A549 (cell line): ENCODE data around the gene CIB4. TPM values are rescaled to one million over a fixed set of nuclear protein-coding genes. Genes with fewer than 3 reads are reported as not detected.

Experiments
- ATAC-seq, 2 experiments: fragments of 200-7000 bp in 1 of 2; fragments of >200 bp in 1 of 2; cut with Nextera tagmentation in 1 of 2; cut with Tn5 transposase in 1 of 2; 3 replicates each; pipeline versions ENCODE4 v1.8.0 to v1.9.1; 2018 to 2020; ENCODE audit warnings: mild to moderate bottlenecking in 1 of 2, moderate library complexity in 1 of 2
- CTCF ChIA-PET: fragments of 300-600 bp; sonication (Branson Sonifier 250); formaldehyde crosslinking; extraction: SDS; loops from one replicate; lab custom pipeline; 2021; ENCODE audit warnings: antibody characterized with exemption, inconsistent platforms; lab: Yijun Ruan, JAX
- POLR2A ChIA-PET: fragments of 350-600 bp; formaldehyde crosslinking; extraction: SDS; loops from one replicate; lab custom pipeline; 2021; ENCODE audit warnings: antibody characterized with exemption, inconsistent platforms; lab: Yijun Ruan, JAX
- DNase-seq, 2 experiments: peaks; one replicate each; pipeline versions ENCODE4 v3.0.0 to v3.0.0-alpha.2; 2011 to 2016; ENCODE audit warnings: low read depth in 1 of 2, low spot score in 1 of 2
- FAIRE-seq: peaks from 2 replicates; lab custom pipeline; 2011; peaks lifted over from hg19 to GRCh38; lab: Jason Lieb, UNC
- H3K27ac ChIP-seq, 2 experiments: fragments of >200 bp; sonication (Bioruptor Twin); formaldehyde crosslinking; 3 replicates each; pipeline ENCODE4 v1.5.1; 2016 to 2017
- H3K4me1 ChIP-seq: fragments of >200 bp; sonication (Bioruptor Twin); formaldehyde crosslinking; 3 replicates; pipeline ENCODE4 v1.6.1; 2016
- H3K4me2 ChIP-seq: fragments of >200 bp; sonication (Bioruptor Twin); formaldehyde crosslinking; 3 replicates; pipeline ENCODE4 v1.6.1; 2016
- H3K4me3 ChIP-seq: fragments of >200 bp; sonication (Bioruptor Twin); formaldehyde crosslinking; 3 replicates; pipeline ENCODE4 v1.5.1; 2016
- H3K9me3 ChIP-seq: fragments of >200 bp; sonication (Bioruptor Twin); formaldehyde crosslinking; 3 replicates; pipeline ENCODE4 v1.6.1; 2016
- ATOH8 ChIP-seq: fragments of 250-450 bp; sonication (Bioruptor Pico); IDR thresholded peaks from 2 replicates; pipeline ENCODE4 v1.5.0; 2020; ENCODE audit warnings: low read depth, mild to moderate bottlenecking, moderate library complexity
- BCL3 ChIP-seq: fragments of >200 bp; sonication (Bioruptor Twin); formaldehyde crosslinking; IDR thresholded peaks from 3 replicates; pipeline ENCODE4 v1.6.1; 2016
- FOSL2 ChIP-seq, 2 experiments: fragments of 450-650 bp in 1 of 2; fragments of >200 bp in 1 of 2; sonication (Bioruptor Twin) in 1 of 2; formaldehyde crosslinking; IDR thresholded peaks; 2 replicates each; pipeline versions ENCODE4 v1.5.0 to v1.6.1; 2016 to 2020; ENCODE audit warnings: mild to moderate bottlenecking in 1 of 2, moderate library complexity in 1 of 2
- FOXS1 ChIP-seq: fragments of 250-450 bp; sonication (Bioruptor Pico); IDR thresholded peaks from 2 replicates; pipeline ENCODE4 v1.5.0; 2020; ENCODE audit warnings: mild to moderate bottlenecking, moderate library complexity
- HDAC2 ChIP-seq: fragments of 200-600 bp; sonication (generic); IDR thresholded peaks from 2 replicates; pipeline ENCODE4 v1.6.1; 2016
- MAFK ChIP-seq: fragments of 450-650 bp; IDR thresholded peaks from 2 replicates; pipeline ENCODE4 v1.6.1; 2014; ENCODE audit not compliant: partially characterized antibody
- PBX3 ChIP-seq: IDR thresholded peaks from 2 replicates; pipeline ENCODE4 v1.6.1; 2012
- POLR2A ChIP-seq: IDR thresholded peaks from 2 replicates; pipeline ENCODE4 v1.6.1; 2012; ENCODE audit warnings: mild to moderate bottlenecking, low read length
- RCOR1 ChIP-seq: fragments of 150-350 bp; IDR thresholded peaks from 2 replicates; pipeline ENCODE4 v1.6.1; 2014; ENCODE audit warnings: antibody characterized with exemption, low read length, low read depth
- RNF2 ChIP-seq: fragments of 200-600 bp; sonication (generic); IDR thresholded peaks from 2 replicates; pipeline ENCODE4 v1.6.1; 2016; ENCODE audit warnings: low read depth, mild to moderate bottlenecking, antibody characterized with exemption, moderate library complexity, borderline replicate concordance
- SREBF2 ChIP-seq: fragments of 450-650 bp; IDR thresholded peaks from 2 replicates; pipeline ENCODE4 v1.6.1; 2014; ENCODE audit warnings: mild to moderate bottlenecking, moderate library complexity
- WGBS: methylation state at CpG from one replicate; pipeline ENCODE4 v1.1.6; 2017; ENCODE audit errors: missing lambda C conversion rate; 5-methylcytosine and 5-hydroxymethylcytosine counted together
- polyA plus RNA-seq, 4 experiments: library from polyadenylated mRNA; depleted of rRNA in 3 of 4; stranded (reverse); fragments of >200 nt; fragmentation: RNase III in 1 of 4; extraction: RNeasy Plus Mini Kit Qiagen cat#74134 plus additional on column Dnase treatment in 1 of 4; gene quantifications; 2 replicates in 3 of 4; 3 replicates in 1 of 4; pipeline ENCODE4 v1.2.3, GENCODE V29; 2011 to 2017

Gene CIB4
- polyA plus RNA-seq, 2 of the 4 experiments (the other 2 are of a cell fraction) = 0.30 to 1.0 TPM

- TF ChIP-seq BCL3 (no peak), SREBF2 (no peak), POLR2A (no peak), FOXS1 (CRISPR knock-in tag) (no peak), FOSL2 (IDR thresholded peaks at IDR 0.05) (no peak), FOSL2 (CRISPR knock-in tag; IDR thresholded peaks at IDR 0.05) (no peak)
- TF ChIP-seq, all 56 proteins: peak for 0
Measured at GRCh38 chr2:26626606-26627005, 14.6 kb downstream of the CIB4 start (continued).

- Histone ChIP-seq H3K4me2 (no peak overlapping the region), H3K4me1 (peaks cover 7% of the 10 kb centered on the region; the same call in 2 of the 3 replicates), H3K9me3 (peaks cover 4% of the 10 kb centered on the region; the same call in 1 of the 3 replicates), H3K4me3 (no peak overlapping the region), H3K27ac (peak overlapping the region in 1 of 2 experiments; percentile 47; a peak in 3 of 6 replicates)
- no peak for FAIRE-seq
- POLR2A ChIA-PET = no interaction called here
- ATAC-seq = peak; percentile 17 to 32; a peak in 2 of 6 replicates
- DNase-seq = no peak
- TF ChIP-seq HDAC2 (no peak), FOXS1 (CRISPR knock-in tag) (no peak), ATOH8 (CRISPR knock-in tag) (no peak)
- CTCF ChIA-PET = interaction anchor here (0.7 to 4.7 kb wide), 10 partner anchors 10 to 222 kb away, joined by 3 to 42 read pairs (median 4); no protein-coding TSS in a partner anchor
- 81% methylated on average over 19 of the region's 19 CpGs for WGBS
Measured at GRCh38 chr2:26623541-26624495, 17.3 kb downstream of the CIB4 start.

GRCh38 chr2:26621469-26622199 lies 19.5 kb downstream of the CIB4 start:
- H3K4me3 ChIP-seq = no peak overlapping the region
- no peak for DNase-seq
- no peak for FAIRE-seq
- TF ChIP-seq RCOR1 = no peak
- peak; percentile 51 for TF ChIP-seq MAFK
- TF ChIP-seq, all 56 proteins: peak for 1
- ChIA-PET POLR2A (no interaction called here), CTCF (interaction anchor here (0.6 to 4.7 kb wide), 8 partner anchors 9 to 1581 kb away, joined by 3 to 42 read pairs (median 4); no protein-coding TSS in a partner anchor)
- Histone ChIP-seq H3K4me2 (no peak overlapping the region), H3K4me1 (peaks cover 7% of the 10 kb centered on the region; the same call in 2 of the 3 replicates), H3K27ac (no peak overlapping the region), H3K9me3 (peaks cover 4% of the 10 kb centered on the region; the same call in 1 of the 3 replicates)
- WGBS = 62% methylated on average over 5 of the region's 5 CpGs
- ATAC-seq = no peak; a peak in 1 of 6 replicates

GRCh38 chr2:26620031-26620605 lies 21.0 kb downstream of the CIB4 start:
- H3K9me3 ChIP-seq = no peaks in the 10 kb centered on the region
- TF ChIP-seq RNF2 (no peak), PBX3 (no peak)
- CTCF ChIA-PET = interaction anchor here (3.5 to 4.7 kb wide), 2 partner anchors 13 to 125 kb away, joined by 26 to 42 read pairs; no protein-coding TSS in a partner anchor
- no peak overlapping the region for H3K27ac ChIP-seq
- peaks cover 16% of the 10 kb centered on the region for H3K4me1 ChIP-seq
- H3K4me3 ChIP-seq = no peak overlapping the region
- 74% methylated on average over 14 of the region's 14 CpGs for WGBS
- DNase-seq (no peak), ATAC-seq (no peak), FAIRE-seq (no peak)
- POLR2A ChIA-PET = no interaction called here
- H3K4me2 ChIP-seq = no peak overlapping the region
